Chondrocyte (in vitro differentiated cells): ENCODE measurements around the gene CLEC16A. TPM values are rescaled to one million over a fixed set of nuclear protein-coding genes. Genes with fewer than 3 reads are reported as not detected.

Experiments used
- DNase-seq: peaks from one replicate; pipeline ENCODE4 v3.0.0; 2021; ENCODE audit warnings: mixed read lengths, low spot score
- H3K27ac Mint-ChIP-seq: one replicate; pipeline ENCODE4 v1.8.0; 2021; ENCODE audit warnings: mild to moderate bottlenecking, moderate library complexity, mixed read lengths; ENCODE audit not compliant: unreplicated experiment
- H3K27me3 Mint-ChIP-seq: 2 replicates; pipeline ENCODE4 v1.8.0; 2021; ENCODE audit warnings: low read depth, mixed read lengths
- H3K36me3 Mint-ChIP-seq: 2 replicates; pipeline ENCODE4 v1.8.0; 2021; ENCODE audit warnings: low read depth, mixed read lengths
- H3K4me1 Mint-ChIP-seq: 2 replicates; pipeline ENCODE4 v1.8.0; 2021; ENCODE audit warnings: low read depth, mild to moderate bottlenecking, mixed read lengths
- H3K4me3 Mint-ChIP-seq: one replicate; pipeline ENCODE4 v1.8.0; 2021; ENCODE audit warnings: mild to moderate bottlenecking, moderate library complexity, mixed read lengths; ENCODE audit not compliant: unreplicated experiment
- H3K9me3 Mint-ChIP-seq: 2 replicates; pipeline ENCODE4 v1.8.0; 2021; ENCODE audit warnings: low read depth, mixed read lengths
- total RNA-seq: library from RNA; stranded (reverse); gene quantifications from 3 replicates; pipeline ENCODE4 v1.2.1, GENCODE V29; 2021
- TF ChIP-seq, protein P1 (sequence below): fragments of 200-600 bp; sonication (generic); IDR thresholded peaks from 2 replicates; pipeline ENCODE4 v1.5.0; 2021; ENCODE audit warnings: antibody characterized with exemption, mild to moderate bottlenecking, moderate library complexity

The CLEC16A gene
- total RNA-seq, 1 donor from 2014 or later: 17.9 TPM

DNA sequence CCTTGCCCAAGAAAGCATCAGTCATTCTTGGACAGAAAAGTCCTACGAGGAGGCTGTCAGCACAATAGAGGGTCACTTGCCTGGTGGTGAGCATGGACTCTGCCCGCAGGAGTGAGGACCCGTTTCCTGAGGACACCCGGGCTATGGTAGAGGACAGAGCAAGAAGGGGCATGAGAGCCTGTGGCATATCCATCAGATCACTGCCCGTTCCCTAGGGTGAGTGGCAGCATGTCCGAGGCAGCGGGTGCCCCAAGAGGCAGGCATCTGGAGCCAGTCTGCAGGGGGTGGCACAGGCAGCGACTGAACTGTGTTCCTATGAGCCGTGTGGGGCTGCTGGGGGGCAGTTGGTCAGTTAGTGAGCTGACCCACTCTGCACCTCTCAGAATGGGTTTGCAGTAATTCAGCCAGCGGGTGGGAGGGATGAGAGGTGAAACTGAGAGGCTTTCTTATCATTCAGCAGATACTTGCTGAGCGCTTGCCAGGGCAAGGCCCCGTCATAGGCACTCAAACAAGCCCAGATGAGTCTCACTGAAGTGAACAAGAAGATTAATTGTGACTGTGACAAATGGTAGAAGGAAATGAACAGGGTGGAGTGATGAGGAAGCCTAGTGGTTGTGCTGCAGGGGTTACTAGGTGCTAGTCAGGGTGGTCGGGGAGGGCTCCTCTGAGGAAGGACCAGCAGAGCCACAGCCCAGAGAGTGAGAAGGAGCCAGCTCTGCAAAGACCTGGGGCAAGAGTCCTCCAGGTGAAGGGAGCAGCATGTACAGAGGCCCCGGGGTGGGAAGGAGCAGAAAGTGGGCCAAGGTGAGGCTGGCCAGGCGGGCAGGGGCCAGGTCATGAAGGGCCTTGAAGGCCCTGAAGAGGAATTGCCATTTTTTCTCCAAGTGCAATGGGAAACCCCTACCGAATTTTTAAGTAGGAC lies 87.9 kb downstream of the CLEC16A start:
- no peak overlapping the region for H3K4me3 Mint-ChIP-seq
- peaks cover 26% of the 10 kb centered on the region for H3K9me3 Mint-ChIP-seq
- peaks cover 60% of the 10 kb centered on the region for H3K36me3 Mint-ChIP-seq
- peaks cover 5% of the 10 kb centered on the region for H3K4me1 Mint-ChIP-seq
- TF ChIP-seq, protein P1, sequence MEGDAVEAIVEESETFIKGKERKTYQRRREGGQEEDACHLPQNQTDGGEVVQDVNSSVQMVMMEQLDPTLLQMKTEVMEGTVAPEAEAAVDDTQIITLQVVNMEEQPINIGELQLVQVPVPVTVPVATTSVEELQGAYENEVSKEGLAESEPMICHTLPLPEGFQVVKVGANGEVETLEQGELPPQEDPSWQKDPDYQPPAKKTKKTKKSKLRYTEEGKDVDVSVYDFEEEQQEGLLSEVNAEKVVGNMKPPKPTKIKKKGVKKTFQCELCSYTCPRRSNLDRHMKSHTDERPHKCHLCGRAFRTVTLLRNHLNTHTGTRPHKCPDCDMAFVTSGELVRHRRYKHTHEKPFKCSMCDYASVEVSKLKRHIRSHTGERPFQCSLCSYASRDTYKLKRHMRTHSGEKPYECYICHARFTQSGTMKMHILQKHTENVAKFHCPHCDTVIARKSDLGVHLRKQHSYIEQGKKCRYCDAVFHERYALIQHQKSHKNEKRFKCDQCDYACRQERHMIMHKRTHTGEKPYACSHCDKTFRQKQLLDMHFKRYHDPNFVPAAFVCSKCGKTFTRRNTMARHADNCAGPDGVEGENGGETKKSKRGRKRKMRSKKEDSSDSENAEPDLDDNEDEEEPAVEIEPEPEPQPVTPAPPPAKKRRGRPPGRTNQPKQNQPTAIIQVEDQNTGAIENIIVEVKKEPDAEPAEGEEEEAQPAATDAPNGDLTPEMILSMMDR: no peak
- H3K27me3 Mint-ChIP-seq: no peaks in the 10 kb centered on the region
- no peak for DNase-seq
- H3K27ac Mint-ChIP-seq: peak overlapping the region; percentile 8

DNA sequence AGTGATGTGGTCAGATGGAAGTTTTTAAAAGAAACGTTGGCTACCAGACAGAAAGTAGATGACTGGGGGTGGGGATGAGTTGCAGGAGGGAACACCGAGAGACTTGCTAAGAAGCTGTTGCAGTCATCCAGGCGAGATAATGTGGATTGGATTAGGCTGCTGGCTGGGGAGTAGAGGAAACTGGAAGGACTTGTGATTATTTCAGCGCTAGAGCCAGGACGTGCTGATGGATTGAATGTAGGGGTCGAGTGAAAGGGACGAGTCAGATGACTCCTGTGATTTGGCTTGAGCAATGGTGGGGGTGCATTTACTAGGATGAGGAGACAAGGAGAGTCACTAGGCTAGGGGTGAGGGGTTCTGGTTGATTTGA lies 88.5 kb downstream of the CLEC16A start:
- DNase-seq: no peak
- peaks cover 20% of the 10 kb centered on the region for H3K9me3 Mint-ChIP-seq
- TF ChIP-seq, protein P1: no peak
- peaks cover 55% of the 10 kb centered on the region for H3K36me3 Mint-ChIP-seq
- H3K4me3 Mint-ChIP-seq: no peak overlapping the region
- H3K4me1 Mint-ChIP-seq: peaks cover 5% of the 10 kb centered on the region
- H3K27me3 Mint-ChIP-seq: no peaks in the 10 kb centered on the region
- H3K27ac Mint-ChIP-seq: no peak overlapping the region

DNA sequence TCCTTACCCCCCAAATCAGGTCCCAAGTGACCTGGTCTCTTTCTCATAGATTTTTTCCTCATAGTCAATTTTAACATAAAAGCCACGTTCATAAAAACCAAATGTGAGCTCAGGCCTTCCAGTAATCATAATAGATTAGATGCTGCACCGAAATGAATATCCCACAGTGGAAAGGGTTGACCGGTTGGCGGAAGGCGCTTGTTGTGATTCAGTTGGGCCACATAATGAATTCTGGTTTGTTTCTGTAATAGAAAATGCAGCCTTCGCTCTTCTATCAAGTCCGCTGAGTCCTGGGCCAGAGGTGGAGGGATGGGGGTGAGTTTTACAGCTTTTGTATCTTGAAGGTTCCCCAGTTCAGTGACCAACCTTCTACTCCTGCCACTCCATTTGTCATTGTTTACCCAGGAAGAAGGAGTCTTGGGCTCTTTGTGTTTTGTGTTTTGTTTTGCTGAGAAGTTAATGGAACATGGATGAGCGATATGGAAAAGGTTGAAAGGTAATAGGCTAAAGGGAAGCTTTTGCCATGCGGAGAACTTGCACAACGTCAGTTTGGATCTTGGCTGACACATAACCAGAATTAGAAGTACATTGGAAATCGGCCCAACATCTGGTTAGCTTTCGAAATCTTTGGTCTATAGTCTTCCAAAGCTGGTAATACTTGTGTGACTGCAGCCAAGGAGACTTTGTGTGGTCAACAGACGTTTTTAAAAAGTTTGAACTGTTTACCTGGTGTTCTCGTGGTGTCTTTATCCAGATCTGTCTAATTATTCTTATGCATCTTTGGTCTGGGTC lies 89.5 kb downstream of the CLEC16A start:
- TF ChIP-seq, protein P1: no peak
- Mint-ChIP-seq H3K9me3 (peaks cover 15% of the 10 kb centered on the region), H3K4me1 (peaks cover 9% of the 10 kb centered on the region), H3K36me3 (peaks cover 52% of the 10 kb centered on the region), H3K4me3 (no peak overlapping the region), H3K27ac (no peak overlapping the region), H3K27me3 (no peaks in the 10 kb centered on the region)
- DNase-seq: no peak

DNA sequence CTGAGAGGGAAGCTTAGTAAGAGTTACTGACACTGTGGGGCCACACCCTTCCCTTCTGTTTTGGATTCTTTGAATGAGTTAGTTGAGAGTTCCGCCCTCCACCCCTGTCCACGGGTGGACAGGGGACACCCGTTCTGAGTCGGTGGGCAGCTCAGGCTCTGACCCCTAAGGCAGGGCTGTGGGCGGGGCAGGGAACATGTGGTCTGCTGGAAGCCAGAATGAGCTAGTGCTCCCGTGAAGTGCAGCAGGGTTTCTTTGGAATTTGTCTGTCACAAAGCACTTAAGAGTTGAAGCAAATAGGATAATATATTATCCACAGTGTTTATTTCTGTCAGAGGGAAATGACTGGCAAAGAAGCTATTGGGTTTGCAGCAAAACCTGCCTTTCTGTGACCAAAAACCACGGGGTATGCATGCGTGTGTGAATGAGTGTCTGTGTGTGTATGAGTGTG lies 90.1 kb downstream of the CLEC16A start:
- no peak for DNase-seq
- peaks cover 45% of the 10 kb centered on the region for H3K36me3 Mint-ChIP-seq

DNA sequence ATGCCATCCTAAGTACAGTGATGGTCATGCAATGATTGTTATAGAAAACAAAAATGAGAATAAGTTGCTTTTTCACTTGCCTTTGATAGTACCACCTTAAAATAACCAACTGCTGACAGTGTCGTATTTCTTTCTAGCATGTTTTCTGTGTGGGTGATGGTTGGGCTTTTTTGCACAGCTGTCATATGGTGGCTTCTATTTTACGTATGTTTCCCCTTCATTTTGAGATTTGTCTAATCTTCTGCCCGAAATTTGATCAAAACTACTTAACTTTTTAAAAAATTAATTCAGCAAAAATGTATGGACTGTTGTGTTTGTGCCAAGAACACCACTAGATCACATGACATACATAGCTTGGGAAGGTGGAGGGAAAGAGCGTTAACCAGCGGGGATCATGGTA lies 90.7 kb downstream of the CLEC16A start:
- DNase-seq: no peak
- H3K4me1 Mint-ChIP-seq: peaks cover 4% of the 10 kb centered on the region
- peaks cover 43% of the 10 kb centered on the region for H3K36me3 Mint-ChIP-seq
- no peaks in the 10 kb centered on the region for H3K27me3 Mint-ChIP-seq
- H3K4me3 Mint-ChIP-seq: no peak overlapping the region
- TF ChIP-seq, protein P1: no peak
- H3K9me3 Mint-ChIP-seq: peaks cover 4% of the 10 kb centered on the region
- H3K27ac Mint-ChIP-seq: no peak overlapping the region

More for the DNA sequence above, 90.1 kb downstream of the CLEC16A start:
- Mint-ChIP-seq H3K27ac (no peak overlapping the region), H3K27me3 (no peaks in the 10 kb centered on the region), H3K4me3 (no peak overlapping the region), H3K4me1 (peaks cover 8% of the 10 kb centered on the region), H3K9me3 (peaks cover 9% of the 10 kb centered on the region)
- TF ChIP-seq, protein P1: no peak
